IMR-90 (cell line): ENCODE results near the gene CTBP1.

ENCODE experiments used
- CTCF ChIP-seq: conservative IDR thresholded peaks from 2 replicates; pipeline ENCODE4 v1.5.1; 2012; ENCODE audit warnings: mild to moderate bottlenecking, low read depth, low read length, improper control_type of control experiment
- MAZ ChIP-seq: IDR thresholded peaks from 2 replicates; pipeline ENCODE4 v1.6.1; 2012; ENCODE audit warnings: low read depth, mild to moderate bottlenecking, low read length, improper control_type of control experiment, moderate library complexity, borderline replicate concordance
- MXI1 ChIP-seq: IDR thresholded peaks from 2 replicates; pipeline ENCODE4 v1.6.1; 2012; ENCODE audit warnings: low read depth, mild to moderate bottlenecking, low read length, moderate library complexity, borderline replicate concordance
- POLR2A ChIP-seq: IDR thresholded peaks from 2 replicates; pipeline ENCODE4 v1.6.1; 2012; ENCODE audit warnings: mild to moderate bottlenecking, low read depth, low read length
- RAD21 ChIP-seq: IDR thresholded peaks from 2 replicates; pipeline ENCODE4 v1.6.1; 2012; ENCODE audit warnings: low read length, improper control_type of control experiment
- RCOR1 ChIP-seq: IDR thresholded peaks from 2 replicates; pipeline ENCODE4 v1.6.1; 2012; ENCODE audit warnings: mild to moderate bottlenecking, low read length, improper control_type of control experiment; ENCODE audit not compliant: insufficient replicate concordance
- SMC3 ChIP-seq: fragments of 150-350 bp; IDR thresholded peaks from 2 replicates; pipeline ENCODE4 v1.6.1; 2016; ENCODE audit warnings: low read depth, mild to moderate bottlenecking, antibody characterized with exemption, low read length, moderate library complexity
- TF ChIP-seq, protein P1 (sequence below): fragments of 150-350 bp; IDR thresholded peaks from 2 replicates; pipeline ENCODE4 v1.6.1; 2017; ENCODE audit warnings: mild to moderate bottlenecking, antibody characterized with exemption, low read length, low read depth

DNA sequence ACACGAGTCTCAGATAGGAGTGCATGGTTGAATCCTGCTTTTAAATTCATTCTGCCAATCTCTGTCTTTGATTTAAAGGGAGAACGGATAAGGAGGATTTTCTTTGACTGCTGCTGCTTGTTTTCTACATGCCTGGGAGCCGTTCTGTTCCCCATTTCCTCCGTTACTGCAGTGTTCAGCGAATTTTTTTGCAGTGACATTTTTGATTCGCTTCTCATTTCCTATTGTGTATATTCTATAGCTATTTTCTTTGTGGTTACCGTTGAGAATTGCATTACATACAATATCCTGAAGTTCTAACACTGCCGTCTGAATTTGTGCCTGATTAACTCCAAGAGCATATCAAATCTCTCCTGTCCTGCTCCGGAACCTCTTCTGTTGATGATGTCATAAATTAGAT is 25.9 kb upstream of the CTBP1 start:
- TF ChIP-seq CTCF, result no peak
- no peak for TF ChIP-seq RCOR1
- no peak for TF ChIP-seq MXI1
- TF ChIP-seq POLR2A, result no peak
- TF ChIP-seq SMC3, result no peak
- no peak for TF ChIP-seq RAD21
- TF ChIP-seq, protein P1, sequence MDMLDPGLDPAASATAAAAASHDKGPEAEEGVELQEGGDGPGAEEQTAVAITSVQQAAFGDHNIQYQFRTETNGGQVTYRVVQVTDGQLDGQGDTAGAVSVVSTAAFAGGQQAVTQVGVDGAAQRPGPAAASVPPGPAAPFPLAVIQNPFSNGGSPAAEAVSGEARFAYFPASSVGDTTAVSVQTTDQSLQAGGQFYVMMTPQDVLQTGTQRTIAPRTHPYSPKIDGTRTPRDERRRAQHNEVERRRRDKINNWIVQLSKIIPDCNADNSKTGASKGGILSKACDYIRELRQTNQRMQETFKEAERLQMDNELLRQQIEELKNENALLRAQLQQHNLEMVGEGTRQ, result no peak
- no peak for TF ChIP-seq MAZ
